ENCODE results near the gene HIVEP3. TPM values are rescaled to one million over a fixed set of nuclear protein-coding genes. Genes with fewer than 3 reads are reported as not detected.
A peak's percentile ranks its signal among the peaks of the same experiment; 100 is the strongest.

Gene HIVEP3
- total and polyA plus RNA-seq, 2 of the 13 experiments (the other 11 are each of a cell fraction or from before 2014, with no cell fraction given): 0.05 TPM; not detected in 1

DNA sequence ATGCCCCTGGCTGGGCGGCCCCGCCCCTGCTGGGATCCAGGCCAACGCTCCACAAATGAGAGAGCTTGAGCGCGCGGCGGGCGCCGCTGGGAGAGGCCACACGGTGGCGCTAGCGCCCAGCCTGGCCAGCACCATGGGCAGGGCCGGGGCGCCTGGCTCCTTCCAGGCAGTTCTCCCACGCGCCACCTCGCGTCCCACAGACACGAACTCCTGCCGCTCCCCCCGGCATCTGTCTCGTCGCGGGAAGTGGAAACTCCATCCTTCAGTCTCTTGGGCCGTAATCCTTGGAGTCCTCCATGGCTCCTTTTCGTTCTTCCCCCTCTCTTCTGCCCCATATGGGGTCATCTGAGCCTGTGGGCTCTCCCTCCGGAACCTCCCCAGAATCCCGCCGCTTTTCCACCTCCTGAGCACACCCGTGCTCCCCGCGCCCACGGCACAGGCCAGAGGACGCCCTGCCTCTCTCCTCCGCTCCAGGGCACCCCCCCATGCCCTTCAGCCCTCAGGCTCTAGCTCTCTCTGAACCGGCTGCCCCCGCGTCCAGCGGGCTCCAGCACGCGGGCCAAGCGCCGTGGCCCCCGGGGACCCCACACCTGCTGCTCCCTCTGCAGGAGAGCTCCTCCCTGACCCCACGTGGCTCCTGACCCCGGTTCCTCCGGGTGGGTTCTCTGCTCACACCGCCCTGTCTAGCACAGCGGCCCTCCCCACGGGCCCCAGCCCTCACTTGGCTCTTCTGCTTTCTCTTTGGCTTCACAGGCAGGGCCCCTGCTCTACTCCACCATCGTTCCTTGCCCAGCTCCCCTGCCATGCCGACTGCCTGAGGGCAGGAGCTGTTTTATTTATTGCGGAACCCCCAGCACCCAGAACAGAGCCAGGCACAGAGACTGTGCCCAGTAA lies 402.3 kb downstream of the HIVEP3 start:
- POLR2A ChIA-PET: no interaction called here
- no TSS peak for BruUV-seq (replicated peaks)
- ATAC-seq: peak; percentile 98
- Histone ChIP-seq H3K36me3 (replicated peaks in 1 of 2; ENCODE audit: control insufficient read depth in 1 of 2, insufficient read depth in 2 of 2, low read length in 2 of 2) (no peaks in the 10 kb centered on the region), H3K27ac (ENCODE audit: extremely low read length, insufficient read depth, low read length) (no peak overlapping the region), H3K4me2 (ENCODE audit: low read depth, low read length) (peak overlapping the region; percentile 37; the same call in 1 of the 2 replicates), H3K9ac (ENCODE audit: insufficient read depth, low read depth, low read length) (no peak overlapping the region), H3K4me3 (replicated peaks in 1 of 3; ENCODE audit: insufficient read depth in 1 of 3, low read depth in 2 of 3, low read length in 3 of 3) (peak overlapping the region in 1 of 3 experiments; percentile 16; a peak in 1 of 6 replicates), H4K20me1 (ENCODE audit: insufficient read depth, low read length) (no peaks in the 10 kb centered on the region), H3K79me2 (ENCODE audit: insufficient read depth, low read length) (no peaks in the 10 kb centered on the region), H3K4me1 (ENCODE audit: insufficient read depth, low read length) (0 out of 2 replicates have a peak, but pooled peaks cover 5% of the 10 kb centered on the region), H3K27me3 (ENCODE audit: control insufficient read depth in 1 of 2, insufficient read depth in 2 of 2, low read length in 2 of 2) (peaks cover 0 to 21% of the 10 kb centered on the region in 2 experiments; a peak in 2 of 5 replicates), H3K9me3 (ENCODE audit: low read length) (no peaks in the 10 kb centered on the region), H2AFZ (ENCODE audit: low read length) (no peak overlapping the region)
- in situ Hi-C loops (cut with HindIII; ENCODE audit: extremely low pct_ligation_motif_present, low pct_unique_long_range_greater_than_20kb) (no loop called here), intact Hi-C loops (cut with micrococcal nuclease; ENCODE audit: unreplicated experiment) (no loop called here)
- CTCF ChIA-PET (ENCODE audit: low intra/inter-chr PET ratio, low total read pairs): interaction anchor here (0.6 kb wide), 1 partner anchor 14 kb away, joined by 3 read pairs; no protein-coding TSS in a partner anchor
- DNase-seq (ENCODE audit: low spot score): peak; percentile 55
- FAIRE-seq: no peak
- 26% methylated on average over 38 of the region's 53 CpGs for WGBS (ENCODE audit: low lambda C conversion rate)
- TF ChIP-seq ZNF772 (CRISPR knock-in tag; IDR thresholded peaks at IDR 0.05) (no peak; the same call in 1 of the 2 replicates), SYNCRIP (IDR thresholded peaks at IDR 0.05; ENCODE audit: insufficient read depth, low read depth, low read length) (no peak), SRSF4 (IDR thresholded peaks at IDR 0.05; ENCODE audit: low read depth, low read length, poor library complexity, severe bottlenecking) (no peak), NRL (CRISPR knock-in tag; IDR thresholded peaks at IDR 0.05; ENCODE audit: borderline replicate concordance) (peak; percentile 49; the same call in 1 of the 2 replicates), FOSL1 (CRISPR knock-in tag; IDR thresholded peaks at IDR 0.05; ENCODE audit: borderline replicate concordance) (no peak), NFYB (CRISPR knock-in tag; IDR thresholded peaks at IDR 0.05) (0 out of 2 replicates have a peak, but pooled peaks have one; percentile 31), RAD21 (CRISPR knock-in tag; IDR thresholded peaks at IDR 0.05) (peak; percentile 57; the same call in 1 of the 2 replicates), ZNF775 (CRISPR knock-in tag; IDR thresholded peaks at IDR 0.05; ENCODE audit: borderline replicate concordance) (no peak), ZNF777 (CRISPR knock-in tag; IDR thresholded peaks at IDR 0.05) (0 out of 2 replicates have a peak, but pooled peaks have one; percentile 28), RCOR2 (CRISPR knock-in tag; IDR thresholded peaks at IDR 0.05) (no peak), ZNF292 (CRISPR knock-in tag; IDR thresholded peaks at IDR 0.05; ENCODE audit: borderline replicate concordance, low read depth) (no peak)
- TF ChIP-seq, protein P1, sequence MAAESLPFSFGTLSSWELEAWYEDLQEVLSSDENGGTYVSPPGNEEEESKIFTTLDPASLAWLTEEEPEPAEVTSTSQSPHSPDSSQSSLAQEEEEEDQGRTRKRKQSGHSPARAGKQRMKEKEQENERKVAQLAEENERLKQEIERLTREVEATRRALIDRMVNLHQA (CRISPR knock-in tag; IDR thresholded peaks at IDR 0.05): no peak
- TF ChIP-seq, protein P2, sequence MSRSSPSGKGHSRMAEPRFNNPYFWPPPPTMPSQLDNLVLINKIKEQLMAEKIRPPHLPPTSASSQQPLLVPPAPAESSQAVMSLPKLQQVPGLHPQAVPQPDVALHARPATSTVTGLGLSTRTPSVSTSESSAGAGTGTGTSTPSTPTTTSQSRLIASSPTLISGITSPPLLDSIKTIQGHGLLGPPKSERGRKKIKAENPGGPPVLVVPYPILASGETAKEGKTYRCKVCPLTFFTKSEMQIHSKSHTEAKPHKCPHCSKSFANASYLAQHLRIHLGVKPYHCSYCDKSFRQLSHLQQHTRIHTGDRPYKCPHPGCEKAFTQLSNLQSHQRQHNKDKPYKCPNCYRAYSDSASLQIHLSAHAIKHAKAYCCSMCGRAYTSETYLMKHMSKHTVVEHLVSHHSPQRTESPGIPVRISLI (CRISPR knock-in tag; IDR thresholded peaks at IDR 0.05; ENCODE audit: borderline replicate concordance): no peak
- TF ChIP-seq, protein P3, sequence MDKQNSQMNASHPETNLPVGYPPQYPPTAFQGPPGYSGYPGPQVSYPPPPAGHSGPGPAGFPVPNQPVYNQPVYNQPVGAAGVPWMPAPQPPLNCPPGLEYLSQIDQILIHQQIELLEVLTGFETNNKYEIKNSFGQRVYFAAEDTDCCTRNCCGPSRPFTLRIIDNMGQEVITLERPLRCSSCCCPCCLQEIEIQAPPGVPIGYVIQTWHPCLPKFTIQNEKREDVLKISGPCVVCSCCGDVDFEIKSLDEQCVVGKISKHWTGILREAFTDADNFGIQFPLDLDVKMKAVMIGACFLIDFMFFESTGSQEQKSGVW (CRISPR knock-in tag; IDR thresholded peaks at IDR 0.05; ENCODE audit: borderline replicate concordance): no peak
- TF ChIP-seq, protein P4, sequence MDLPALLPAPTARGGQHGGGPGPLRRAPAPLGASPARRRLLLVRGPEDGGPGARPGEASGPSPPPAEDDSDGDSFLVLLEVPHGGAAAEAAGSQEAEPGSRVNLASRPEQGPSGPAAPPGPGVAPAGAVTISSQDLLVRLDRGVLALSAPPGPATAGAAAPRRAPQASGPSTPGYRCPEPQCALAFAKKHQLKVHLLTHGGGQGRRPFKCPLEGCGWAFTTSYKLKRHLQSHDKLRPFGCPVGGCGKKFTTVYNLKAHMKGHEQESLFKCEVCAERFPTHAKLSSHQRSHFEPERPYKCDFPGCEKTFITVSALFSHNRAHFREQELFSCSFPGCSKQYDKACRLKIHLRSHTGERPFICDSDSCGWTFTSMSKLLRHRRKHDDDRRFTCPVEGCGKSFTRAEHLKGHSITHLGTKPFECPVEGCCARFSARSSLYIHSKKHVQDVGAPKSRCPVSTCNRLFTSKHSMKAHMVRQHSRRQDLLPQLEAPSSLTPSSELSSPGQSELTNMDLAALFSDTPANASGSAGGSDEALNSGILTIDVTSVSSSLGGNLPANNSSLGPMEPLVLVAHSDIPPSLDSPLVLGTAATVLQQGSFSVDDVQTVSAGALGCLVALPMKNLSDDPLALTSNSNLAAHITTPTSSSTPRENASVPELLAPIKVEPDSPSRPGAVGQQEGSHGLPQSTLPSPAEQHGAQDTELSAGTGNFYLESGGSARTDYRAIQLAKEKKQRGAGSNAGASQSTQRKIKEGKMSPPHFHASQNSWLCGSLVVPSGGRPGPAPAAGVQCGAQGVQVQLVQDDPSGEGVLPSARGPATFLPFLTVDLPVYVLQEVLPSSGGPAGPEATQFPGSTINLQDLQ (CRISPR knock-in tag; IDR thresholded peaks at IDR 0.05): no peak
- TF ChIP-seq, protein P5, sequence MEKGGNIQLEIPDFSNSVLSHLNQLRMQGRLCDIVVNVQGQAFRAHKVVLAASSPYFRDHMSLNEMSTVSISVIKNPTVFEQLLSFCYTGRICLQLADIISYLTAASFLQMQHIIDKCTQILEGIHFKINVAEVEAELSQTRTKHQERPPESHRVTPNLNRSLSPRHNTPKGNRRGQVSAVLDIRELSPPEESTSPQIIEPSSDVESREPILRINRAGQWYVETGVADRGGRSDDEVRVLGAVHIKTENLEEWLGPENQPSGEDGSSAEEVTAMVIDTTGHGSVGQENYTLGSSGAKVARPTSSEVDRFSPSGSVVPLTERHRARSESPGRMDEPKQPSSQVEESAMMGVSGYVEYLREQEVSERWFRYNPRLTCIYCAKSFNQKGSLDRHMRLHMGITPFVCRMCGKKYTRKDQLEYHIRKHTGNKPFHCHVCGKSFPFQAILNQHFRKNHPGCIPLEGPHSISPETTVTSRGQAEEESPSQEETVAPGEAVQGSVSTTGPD (CRISPR knock-in tag; IDR thresholded peaks at IDR 0.05): no peak

Measured in HepG2 (cell line).